SW480 (cell line): ENCODE results near the gene SLIT3.

Experiments used
- DNase-seq: peaks from one replicate; pipeline ENCODE4 v3.0.0-alpha.2; 2016; ENCODE audit warnings: low spot score

The SLIT3 gene

GRCh38 chr5:168829044-168829443 lies 471.9 kb downstream of the SLIT3 start:
- no peak for DNase-seq

DNA sequence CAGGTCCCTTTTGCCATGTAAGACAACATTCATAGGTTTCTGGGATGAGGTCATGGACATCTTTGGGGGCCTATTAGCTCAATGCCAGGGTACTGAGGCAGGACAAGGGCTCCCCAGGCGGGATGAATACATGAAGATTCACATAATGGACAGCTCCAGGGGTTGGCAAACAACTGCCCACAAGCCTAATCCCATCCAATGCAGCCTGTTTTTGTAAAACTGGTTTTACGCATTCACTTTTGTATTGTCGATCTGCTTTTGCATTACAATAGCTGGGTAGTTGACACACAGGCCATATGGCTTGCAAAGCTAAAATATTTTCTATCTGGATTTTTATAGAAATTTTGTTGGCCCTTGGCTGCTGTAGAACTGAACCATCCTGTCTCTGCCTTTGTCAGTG lies 473.3 kb downstream of the SLIT3 start:
- DNase-seq: no peak

DNA sequence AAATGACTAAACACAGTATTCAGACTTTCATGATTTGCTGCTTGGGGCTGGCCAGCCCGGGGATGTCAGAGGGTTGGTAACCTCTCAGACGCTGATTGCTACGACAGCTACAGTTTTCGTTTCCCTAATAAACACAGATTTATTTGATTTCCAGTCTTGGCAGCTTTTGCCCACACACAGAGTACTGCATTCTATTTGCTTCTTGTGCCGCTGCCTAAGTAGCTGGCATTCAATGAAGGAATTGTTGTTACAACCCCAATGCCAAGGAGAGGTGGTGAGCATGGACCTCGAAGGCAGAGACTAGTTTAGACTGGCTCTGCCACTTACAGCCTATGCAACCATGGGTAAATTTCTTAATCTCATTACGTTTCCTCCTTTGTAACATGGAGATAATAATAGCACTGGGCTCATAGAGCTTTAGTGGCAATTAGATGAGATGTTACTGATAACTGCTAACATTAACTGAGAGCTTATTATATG lies 474.7 kb downstream of the SLIT3 start:
- DNase-seq: no peak

- peak; percentile 13 for DNase-seq
Observed at GRCh38 chr5:168822745-168823281, 478.1 kb downstream of the SLIT3 start.

DNA sequence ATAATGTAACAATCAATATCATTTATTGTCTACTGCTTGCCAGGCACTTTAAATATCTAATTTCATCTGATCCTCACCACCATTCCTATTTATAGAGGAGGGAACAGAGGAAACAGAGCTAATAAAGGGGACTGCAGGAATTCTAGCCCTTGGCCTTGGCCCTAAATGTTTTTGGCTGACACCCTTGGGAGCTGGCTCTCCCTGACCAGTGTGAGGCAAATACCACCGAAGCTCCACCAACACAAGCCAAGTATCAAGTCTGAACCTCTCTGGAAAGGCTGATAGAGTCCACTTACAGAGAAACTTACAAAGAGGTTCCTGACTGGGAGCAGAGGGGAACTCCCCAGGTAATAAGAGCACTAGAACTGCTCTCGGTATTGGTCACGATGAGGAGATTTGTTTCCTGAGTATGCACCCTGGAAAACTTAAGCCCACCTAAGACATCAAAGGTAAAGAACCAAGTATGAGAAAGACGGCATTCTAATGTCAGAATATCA lies 478.6 kb downstream of the SLIT3 start:
- no peak for DNase-seq

DNA sequence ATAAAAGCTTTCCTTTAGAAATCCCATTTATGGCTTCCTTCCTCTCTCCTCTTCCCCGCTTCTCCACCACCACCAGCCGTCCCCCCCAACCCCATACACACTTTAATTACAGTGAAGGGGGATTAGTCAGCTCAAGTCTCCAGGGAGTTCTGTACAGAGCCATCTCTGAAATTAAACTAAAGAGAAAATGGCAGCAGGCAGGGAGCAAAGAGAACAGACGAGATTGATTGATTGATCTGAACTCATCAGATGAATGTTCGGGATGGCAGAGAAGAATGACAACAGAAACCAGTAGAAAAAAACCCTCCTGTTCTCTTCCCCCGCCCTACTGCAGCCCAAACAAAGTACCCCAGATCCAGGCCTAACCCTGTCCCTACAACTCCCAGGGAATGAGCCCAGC lies 480.1 kb downstream of the SLIT3 start:
- DNase-seq: no peak

DNA sequence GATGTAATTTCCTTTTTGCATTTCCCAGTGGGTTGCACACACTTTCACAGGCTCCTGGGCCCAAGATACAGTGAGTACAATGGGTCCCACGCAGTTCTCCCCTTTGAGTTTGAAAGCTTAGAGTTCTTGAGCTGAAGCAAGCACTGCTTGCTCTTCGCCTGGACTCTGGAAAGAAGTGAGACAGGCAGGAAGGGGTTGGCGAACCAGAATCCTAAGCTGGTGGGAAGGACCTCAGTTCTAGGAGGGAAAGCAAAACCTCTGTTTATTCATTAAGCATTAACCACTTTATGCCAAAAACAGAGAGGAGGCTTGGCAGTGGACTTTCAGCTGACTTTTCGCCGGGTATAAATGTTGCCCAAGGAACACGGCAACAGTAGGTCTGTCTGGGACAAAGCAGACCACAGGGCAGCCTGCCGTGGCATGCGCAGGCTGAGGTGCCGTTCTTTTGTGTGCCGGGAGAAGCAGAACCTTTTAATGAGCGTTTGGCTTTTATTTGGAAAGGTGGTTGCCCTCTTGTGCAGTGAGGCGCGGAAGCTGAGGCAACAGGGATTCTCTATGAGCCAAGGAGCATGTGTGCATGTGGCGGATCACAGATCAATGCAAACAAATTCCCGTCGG lies 481.8 kb downstream of the SLIT3 start:
- no peak for DNase-seq

DNA sequence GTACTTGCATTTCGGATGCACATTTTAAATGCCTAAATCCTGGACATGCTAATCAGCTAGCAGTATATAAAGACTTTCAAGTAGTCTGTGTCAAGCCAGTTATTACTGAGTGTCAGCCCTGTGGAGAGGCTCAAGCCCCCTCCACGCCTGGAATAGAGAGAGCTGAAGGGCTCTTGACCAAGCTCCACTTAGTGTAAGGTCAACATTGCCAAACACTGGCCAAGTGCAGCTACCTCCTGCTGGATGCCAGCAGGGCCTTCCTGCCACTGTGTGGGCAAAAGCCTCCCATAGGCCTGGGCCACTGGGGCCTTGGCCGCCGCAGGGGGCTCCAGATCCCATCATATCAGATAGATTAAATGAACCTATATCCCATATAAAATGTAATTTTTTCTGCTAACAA lies 482.4 kb downstream of the SLIT3 start:
- no peak for DNase-seq

DNA sequence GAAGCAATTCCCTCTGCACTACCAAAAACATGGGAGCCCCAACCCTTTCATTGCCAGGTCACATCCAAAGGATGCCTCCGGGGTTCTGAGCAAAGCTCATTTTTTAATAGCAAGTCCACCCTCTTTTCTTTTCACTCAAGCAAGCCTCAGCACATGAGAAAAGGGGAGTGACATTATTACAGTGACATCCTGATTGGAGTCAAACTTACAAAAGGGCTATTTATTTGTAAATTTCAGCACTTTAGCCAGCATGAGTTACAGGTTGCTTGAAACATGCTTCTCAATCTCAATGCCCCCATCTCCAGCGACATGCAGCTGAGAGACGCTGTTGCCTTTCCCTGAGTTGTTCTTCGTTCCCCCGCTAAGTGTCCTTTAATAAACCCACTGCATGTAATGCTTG lies 483.3 kb downstream of the SLIT3 start:
- DNase-seq: no peak

DNA sequence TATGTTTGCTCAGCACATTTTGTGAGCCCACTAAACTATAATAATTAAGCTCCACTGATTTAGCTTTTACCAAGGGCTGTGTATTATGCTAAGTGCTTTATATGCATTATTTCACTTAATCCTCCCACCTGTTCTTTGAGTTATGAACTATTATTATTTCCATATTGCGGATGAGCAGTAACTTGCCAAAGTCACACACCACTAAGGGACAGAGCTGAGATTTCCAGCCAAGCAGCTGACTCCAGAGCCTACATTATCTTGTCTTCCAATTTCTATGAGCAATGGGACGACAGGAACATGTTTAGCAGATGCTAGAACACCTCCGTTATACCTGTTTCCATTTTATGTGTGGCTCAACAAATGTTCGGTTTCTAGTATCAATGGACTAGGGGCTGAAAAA lies 484.3 kb downstream of the SLIT3 start:
- no peak for DNase-seq

DNA sequence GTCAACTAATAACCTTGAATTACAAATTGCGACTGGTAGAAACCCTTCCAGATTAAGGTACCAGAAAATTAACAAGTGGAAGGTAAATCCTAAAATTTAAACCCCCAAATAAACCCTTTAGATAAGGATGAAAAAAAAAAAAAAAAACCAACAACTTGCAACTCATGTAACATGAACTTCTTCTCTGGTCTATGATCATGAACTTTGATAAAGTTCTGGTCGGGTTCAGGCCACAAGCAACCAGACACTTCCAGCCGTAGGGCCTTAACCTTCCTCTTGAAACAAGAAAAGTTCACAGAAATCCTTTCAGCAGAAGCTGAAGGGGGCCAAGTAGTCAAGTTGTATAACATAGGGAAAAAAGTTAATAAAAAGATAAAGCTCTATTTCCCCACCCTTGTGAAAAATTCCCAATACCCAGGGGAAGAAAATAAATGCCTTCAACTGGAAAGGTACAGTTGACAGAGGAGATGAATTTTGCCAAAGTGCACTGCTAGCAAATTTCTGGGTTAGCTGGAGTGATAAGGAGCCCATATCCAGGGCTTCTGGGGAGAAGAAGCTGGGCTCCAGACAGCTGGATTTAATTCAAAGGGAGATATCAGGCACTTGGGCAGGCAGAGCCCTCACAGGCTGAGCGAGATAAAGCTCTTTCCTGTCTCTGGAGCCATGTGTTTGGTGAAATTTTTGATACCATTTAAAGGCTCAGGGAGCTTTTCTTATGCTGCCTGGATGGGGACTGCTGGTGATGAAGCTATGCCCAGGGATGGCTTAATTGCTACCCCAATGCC lies 487.6 kb downstream of the SLIT3 start:
- DNase-seq: no peak

- DNase-seq: no peak
Observed at GRCh38 chr5:168810641-168811040, 490.3 kb downstream of the SLIT3 start.

GRCh38 chr5:168809218-168809617 lies 491.7 kb downstream of the SLIT3 start:
- DNase-seq: no peak

DNA sequence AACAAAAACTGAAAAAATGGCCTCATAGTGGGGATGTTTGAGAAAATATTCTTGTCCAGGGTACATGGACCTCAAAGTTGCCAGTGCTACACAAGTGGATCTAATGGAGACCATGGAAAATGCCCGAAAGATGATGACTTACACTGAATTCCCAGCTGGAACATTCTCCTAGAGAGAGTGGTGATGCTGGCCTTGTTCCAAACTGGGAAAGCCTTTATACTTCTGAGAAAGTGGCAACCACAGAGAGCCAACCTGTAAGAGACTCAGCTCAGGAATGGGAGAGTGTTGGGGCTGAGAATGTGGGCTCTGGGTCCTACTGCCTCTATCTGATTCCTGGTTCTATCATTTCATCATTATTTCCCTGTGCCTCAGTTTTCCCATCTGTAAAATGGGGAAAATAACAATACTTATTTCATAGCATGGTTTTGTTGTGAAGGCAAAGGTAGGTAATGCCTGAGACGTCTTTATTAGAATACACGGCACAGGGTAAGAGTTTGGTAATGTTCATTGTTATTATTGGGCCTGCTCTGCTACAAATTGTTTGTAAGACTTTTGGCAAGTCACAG lies 492.8 kb downstream of the SLIT3 start:
- DNase-seq: no peak

- no peak for DNase-seq
Observed at GRCh38 chr5:168807287-168807686, 493.7 kb downstream of the SLIT3 start.

GRCh38 chr5:168803541-168803940 lies 497.4 kb downstream of the SLIT3 start:
- DNase-seq: no peak

DNA sequence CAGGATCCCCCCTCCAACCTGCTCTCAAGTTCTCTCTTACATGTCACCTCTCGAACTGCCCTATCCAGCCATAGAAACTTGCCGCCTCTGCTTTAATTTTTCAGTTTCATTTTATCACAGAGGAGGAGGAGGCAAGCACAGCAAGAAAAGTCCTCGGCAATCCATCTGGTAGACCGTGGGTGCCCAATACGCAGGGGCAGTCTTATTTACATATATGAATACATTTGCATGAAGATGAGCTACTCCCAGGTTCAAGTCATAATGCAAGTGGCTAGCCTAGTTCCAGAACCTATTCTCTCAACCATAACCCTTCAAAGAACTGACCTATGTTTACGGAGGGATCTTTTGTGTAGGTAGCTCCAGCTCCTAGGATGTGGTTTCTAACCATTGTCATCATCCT lies 498.6 kb downstream of the SLIT3 start:
- no peak for DNase-seq

GRCh38 chr5:168801567-168801966 lies 499.4 kb downstream of the SLIT3 start:
- DNase-seq: no peak

DNA sequence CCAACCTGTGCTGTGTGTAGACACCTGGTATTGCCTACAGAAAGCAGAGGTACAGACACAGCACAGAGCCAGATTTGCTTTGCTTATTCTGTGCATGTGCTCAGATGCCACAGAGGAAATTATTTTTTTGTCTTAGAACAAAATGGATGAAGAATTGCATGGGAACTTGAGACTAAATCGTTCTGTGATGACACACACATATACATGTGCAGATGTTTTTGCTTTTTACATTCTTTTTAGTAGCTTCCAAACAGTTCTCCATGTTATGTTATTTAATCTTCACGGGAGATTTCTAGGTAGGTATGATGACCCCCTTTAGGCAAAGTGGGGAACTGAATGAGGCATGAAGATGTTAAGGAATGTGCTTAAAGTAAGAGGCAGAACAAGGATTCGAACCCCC lies 500.2 kb downstream of the SLIT3 start:
- DNase-seq: no peak

DNA sequence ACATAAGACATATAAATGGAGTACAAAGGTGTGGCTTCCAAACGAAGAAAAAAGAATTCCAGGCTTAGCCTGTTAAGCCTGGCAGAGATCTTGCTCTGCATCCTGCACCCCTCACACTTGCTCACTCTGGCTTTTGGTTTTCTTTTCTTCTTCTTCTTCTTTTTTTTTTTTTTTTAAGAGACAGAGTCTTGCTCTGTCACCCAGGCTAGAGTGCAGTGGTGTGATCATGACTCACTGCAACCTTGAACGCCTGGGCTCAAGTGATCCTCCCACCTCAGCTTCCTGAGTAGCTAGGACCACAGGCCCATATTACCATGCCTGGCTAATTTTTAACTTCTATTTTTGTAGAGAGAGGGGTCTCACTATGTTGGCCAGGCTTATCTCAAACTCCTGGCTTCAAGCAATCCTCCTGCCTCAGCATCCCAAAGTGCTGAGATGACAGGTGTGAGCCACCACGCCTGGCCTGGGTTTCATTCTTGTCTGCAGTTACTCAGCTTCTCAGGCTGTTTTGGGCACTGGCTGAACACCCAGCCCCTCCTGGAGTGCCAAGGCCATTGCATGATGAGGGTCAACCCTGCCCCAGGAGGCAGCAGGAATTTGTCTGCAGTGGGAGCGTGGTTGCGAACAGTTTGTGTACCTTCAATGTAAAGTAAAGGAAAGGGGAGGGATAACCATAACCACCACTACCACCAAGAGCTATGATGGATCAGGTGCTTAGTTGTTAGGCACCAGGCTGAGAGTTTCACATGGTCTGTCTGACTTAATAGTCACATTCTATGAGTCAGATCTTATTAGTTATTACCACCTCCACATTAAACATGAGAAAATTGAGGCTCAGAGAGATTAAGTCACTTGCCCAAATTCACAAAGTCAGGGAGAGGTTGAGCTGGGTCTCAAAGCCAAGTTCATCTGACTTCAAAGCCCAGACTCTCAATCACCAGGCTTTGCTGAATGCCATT lies 502.6 kb downstream of the SLIT3 start:
- DNase-seq: no peak
